GM11168 (cell line): ENCODE results near the gene C3.

ENCODE experiments used
- in situ Hi-C: fragments of 300-500 bp; cut with MboI; formaldehyde crosslinking; loops from one replicate; pipeline ENCODE4 v1.12.0; 2022; ENCODE audit warnings: low sequenced_read_pairs; ENCODE audit not compliant: unreplicated experiment

The C3 gene

DNA sequence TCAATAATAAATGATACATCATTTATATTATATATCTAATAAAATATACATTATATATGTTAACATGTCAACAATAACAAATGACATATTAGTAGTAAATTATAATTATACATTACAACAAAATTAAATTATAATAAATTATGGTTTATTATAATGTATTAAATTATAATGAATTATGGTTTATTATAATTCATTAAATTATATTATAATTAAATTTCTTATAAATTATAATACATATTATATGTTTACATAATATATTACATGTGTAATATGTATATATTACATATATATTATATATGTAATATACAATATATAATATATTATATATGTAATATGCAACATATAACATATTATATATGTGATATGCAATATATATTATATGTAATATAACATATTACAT is 20.5 kb downstream of the C3 start:
- in situ Hi-C loops: no loop called here

DNA sequence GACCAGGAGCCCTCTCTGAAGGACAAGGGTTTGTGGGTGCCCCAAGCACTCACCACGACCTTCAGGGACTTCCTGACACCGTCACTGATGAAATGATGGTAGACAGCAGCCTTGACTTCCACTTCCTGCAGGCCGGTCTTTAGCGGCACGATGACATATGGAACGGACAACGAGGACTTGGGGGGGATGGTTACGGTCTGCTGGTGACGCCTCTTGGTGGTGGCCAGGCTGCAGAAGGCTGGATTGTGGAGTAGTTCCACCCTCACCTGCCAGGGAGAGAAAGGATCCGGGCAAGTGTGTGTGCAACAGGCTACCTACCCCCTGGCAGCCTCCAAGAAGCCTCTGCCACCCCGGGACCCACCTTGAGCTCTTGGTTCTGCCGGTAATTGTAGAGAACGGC is 23.2 kb downstream of the C3 start:
- in situ Hi-C loops: no loop called here

DNA sequence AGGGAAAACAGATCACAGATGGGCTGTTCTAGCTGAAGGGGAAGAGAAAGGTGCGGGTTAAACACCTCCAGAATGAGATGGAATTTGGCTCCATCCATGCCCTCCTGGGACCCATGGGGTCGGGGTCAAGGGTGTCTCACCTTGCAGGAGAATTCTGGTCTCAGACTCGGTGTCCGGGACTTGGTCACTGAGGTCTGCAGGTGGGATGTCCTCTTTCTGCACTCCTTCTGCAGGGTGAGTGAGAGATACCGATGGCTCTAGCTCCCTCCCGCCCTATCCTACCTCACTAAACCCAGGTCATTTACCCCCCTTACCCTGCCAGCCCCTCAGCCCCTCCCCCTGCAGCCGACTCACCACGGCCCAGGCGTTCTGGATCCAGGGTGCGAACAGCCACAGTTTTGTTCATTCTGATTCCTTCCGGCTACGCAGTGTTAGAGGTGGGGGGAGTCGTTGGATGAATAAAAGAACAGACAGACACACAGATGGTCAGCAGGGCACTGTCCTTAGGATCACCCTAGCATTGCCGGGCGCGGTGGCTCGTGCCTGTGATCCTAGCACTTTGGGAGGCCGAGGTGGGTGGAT is 24.1 kb downstream of the C3 start:
- in situ Hi-C loops: no loop called here

DNA sequence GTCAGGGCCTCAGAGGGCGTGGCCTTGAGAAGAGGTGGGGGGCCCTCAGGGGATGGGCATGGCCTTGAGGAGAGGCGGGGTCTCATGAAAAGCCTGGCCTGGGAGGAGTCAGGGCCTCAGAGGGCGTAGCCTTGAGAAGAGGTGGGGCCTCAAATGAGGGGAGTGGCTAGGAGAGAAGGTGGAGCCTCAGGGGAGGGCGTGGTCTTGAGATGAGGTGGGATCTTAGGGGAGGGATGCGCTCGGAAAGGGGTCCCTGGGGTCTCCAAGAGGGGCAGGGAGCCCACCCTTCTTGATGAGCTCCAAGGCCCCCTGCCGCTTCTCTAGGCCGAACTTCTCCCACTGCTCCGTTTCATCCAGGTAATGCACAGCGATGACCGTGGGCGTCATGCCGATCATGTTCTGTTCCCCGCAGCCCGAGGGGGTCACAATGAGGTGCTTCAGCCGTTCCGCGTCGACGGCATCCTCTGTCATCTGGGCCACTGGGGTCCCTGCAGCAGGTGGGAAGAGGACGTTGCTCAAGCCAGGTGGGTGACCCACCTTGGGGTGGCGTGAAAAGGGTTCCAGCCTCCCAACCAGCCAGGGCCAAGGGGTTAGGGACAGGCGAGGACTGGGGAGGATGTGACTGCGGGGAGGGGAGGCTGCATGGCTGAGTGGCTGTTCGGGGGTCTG is 26.2 kb downstream of the C3 start:
- in situ Hi-C loops: no loop called here

DNA sequence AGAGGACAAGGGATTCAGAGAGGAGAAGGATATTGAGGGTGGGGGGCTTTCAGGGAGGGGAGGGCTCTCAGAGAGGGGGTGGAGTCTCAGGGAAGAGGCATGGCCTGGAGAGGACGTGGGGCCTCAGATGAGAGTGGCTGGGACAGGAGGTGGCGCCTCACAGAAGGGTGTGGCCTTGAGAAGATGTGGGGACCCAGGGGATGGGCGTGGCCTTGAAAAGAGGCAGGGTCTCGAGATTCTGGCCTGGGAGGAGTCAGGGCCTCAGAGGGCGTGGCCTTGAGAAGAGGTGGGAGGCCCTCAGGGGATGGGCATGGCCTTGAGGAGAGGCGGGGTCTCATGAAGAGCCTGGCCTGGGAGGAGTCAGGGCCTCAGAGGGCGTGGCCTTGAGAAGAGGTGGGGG is 26.8 kb downstream of the C3 start:
- in situ Hi-C loops: no loop called here

DNA sequence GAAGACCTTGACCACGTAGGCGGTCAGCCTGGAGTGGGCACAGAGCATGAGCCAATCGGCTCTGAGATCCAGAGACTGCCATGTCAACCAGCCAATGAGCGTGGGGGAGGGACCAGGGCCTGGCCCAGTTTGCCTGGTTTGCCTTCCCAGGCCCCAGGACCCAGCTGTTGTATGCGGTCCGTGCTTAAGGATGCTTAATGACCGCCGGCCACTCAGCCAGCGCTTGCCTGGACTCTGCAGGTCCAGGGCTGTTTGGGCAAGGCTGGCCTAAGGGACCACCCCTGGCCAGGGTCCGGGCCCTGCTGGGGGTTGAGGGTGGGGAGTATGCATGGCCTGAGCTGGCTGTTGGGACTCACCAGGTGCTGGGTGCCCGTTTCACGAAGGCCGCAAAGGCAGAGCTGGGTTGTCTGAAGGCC is 27.4 kb downstream of the C3 start:
- in situ Hi-C loops: no loop called here

DNA sequence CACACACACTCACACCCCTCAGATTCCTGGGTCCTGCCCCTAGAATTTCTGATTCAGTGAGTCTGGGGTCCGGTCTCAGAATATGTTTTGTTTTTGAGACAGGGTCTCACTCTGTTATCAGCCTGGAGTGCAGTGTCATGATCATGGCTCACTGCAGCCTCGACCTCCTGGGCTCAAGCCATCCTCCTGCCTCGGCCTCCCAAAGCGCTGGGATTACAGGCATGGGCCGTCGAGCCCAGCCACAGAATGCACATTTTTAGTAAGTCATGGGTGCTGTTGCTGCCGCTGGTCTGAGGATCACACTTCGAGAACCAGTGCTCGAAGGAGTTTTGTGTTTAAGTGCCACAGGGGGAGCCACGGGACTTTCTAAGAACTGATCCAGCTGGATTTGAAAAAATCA is 28.4 kb downstream of the C3 start:
- in situ Hi-C loops: no loop called here

DNA sequence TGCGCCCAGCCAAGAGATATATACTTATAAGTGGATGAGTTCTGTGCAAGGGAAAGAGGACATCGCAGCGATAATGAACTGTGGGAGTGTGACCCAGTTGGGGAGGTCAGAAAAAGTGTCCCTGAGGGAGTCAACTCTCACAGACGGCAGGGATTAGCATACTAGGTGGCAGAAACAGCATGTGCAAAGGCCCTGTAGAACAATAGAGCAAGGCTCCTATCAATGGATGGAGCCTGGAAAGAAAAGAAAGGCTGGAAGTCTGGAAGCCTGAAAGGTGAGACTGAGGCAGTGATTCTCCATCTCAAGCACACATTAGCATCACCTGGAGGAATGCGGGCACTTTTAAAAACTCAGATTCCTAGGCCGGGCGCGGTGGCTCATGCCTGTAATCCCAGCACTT is 29.1 kb downstream of the C3 start:
- in situ Hi-C loops: no loop called here

DNA sequence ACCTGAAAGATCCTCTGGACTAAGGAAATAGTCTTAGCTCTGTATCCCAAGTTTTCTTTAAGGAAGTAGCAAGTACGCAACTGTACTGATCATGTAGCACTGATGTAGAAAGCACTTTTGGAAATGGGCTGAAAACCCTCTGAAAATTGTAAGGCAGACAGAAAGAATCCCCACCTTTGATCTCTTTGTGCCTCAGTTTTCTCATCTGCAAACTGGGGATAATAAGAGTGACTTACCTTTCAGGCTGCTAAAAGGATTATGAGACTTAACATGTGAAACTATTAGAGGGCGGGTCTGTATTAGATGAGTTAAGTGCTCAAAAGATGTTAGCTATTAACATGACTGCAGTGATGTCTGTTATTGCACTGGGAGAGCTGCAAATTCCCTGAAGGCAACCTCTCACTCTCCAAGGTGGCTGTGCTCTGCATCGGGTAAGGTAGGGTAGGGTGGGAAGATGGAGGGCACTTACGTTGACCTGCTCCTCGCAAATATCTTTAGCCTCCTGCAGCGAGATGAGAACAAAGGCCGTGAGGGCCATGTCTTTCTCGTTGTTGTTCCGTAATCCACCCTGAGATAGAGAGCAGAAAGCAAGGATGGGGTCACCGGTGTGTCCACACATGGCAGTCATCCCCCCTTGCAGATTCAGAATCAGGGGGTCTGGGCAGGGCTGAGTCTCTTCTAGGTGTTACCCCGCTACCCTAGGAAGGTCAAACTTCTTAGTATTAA is 30.1 kb downstream of the C3 start:
- in situ Hi-C loops: no loop called here

DNA sequence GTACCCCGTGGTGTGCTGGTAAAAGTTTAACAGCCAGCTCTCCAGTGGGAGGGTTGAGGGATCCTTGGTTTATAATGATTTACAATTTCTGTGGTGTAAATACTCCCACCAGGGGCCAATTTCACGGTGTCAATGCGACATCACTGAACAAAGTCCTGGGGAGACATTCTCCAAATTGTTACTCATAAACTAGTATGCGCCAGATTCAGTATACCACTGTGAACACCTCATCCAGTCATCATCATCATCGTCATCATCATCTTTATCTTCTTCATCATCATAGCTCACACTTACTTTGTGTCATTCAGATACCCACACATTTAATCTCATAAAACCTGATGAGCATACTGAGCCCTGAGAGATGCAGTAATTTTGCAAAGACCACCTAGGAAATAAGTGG is 33.3 kb downstream of the C3 start:
- in situ Hi-C loops: no loop called here

DNA sequence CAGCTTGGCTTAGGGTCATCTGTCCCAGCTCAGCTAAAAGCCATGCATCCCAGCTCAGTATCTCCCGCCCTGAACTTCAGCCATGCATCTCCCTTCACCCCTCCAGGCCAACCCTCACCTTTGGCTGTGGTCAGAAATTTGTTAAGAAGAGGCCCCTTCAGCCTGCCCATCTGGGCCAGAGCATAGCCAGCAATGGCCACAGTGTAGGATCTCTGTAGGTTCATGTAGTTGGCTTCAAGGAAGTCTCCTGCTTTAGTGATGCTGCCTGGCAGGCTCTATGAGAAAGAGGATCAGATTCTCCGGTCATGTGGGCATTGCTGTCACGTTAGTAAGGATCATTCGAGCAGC is 33.8 kb downstream of the C3 start:
- in situ Hi-C loops: no loop called here

DNA sequence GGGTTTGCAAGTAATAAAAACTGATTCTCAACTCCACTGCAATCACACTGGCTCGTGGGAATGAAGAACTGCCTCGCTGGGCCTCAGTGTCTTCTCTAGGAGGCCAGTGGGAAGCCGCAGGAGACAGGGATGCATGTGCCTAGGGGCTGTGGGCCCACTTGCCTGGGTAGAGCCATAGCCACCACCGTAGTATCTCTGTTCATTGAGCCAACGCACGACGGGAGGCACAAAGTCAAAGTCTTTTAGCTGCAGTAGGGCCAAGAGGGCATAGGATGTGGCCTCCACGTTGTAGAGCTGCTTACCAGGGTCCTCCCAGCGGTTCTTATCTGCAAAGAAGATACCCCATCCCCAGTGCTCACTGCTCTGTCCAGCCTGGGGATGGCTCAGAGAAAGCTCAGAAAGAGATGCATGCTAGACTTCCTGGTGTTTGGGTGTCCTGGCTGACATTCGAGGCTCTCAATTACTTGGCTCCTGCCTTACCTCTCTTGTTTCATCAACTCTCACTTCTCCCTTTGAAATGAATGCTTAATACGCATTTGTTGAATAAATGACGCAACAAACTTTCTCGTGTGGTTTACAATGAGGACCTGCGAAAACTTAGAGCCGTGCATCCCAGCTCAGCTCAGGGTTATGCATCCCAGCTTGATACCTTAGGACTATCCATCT is 34.4 kb downstream of the C3 start:
- in situ Hi-C loops: no loop called here

DNA sequence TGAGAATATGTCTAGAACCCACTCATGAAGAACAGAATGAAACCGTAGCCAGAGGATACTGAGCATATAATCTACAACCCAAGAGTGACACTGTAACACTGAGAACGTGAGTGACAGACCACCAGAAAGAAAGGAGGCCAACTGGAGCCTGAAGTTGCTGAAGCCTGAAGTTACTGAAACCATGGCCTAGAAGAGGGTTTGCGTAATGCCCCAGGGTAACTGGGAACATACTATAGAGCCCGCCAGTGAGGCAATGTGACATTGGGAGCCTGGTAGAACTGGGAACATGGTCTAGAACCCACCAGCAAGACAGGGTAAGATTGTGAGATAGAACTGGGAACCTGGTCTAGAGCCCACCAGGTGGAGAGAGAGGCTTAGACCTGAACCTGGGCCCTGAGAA is 35.0 kb downstream of the C3 start:
- in situ Hi-C loops: no loop called here

DNA sequence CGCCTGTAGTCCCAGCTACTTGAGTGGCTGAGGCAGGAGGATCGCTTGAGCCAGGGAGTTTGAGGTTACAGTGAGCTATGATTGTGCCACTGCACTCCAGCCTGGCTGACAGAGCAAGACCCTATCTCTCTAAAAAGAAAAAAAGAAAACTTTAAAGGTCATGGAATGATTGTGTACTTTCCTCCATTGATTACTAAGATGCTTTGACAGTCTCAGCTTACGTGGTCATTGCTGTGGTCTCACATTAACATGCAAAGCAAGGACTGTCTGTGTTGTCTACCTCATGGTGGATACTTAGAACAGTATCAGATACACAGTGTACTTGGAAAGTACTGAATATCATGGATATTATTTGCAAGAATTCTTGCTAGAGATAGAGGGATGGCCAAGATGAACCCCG is 36.5 kb downstream of the C3 start:
- in situ Hi-C loops: no loop called here

DNA sequence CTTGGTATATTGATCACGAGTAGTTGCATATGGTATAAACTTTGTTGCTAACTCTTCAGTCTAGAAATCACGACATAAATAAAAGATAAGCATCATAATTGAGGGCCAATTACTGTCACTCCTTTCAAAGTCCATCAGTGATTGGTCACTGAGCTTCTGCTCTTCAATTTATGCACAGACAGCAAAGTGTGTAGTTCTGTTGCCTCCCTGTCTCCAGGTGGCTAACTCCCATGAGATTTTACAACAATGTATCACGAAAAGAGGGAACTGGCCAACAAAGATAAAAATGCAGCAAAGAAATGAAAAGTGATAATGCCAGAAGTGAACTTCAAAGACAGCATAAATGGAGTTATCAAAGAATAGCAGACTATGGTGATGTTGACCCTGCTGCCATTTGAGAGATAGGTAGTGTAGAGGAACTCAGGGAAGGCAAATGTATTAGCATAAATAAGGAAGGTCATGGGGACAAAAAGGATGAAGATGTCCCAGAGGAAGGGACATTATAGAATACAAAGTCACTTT is 37.8 kb downstream of the C3 start:
- in situ Hi-C loops: no loop called here

DNA sequence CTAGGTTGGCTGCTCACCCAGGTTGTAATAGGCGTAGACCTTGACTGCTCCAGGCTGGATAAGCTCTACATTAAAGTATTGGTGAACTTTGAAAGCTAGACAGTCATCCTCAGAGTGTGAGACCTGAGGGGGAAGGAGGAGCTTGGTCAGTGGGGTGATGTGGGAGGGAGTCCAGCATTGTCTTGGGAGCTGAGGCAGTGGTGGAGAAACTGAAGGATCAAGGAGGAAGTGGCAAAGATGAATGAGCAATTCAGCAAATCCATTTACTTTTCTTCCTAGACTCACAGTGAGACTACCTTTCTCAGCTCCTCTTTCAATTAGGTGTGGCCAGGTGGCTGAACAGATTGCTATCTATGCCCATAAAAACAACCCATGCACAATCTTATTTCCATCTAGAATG is 40.3 kb downstream of the C3 start:
- in situ Hi-C loops: no loop called here

DNA sequence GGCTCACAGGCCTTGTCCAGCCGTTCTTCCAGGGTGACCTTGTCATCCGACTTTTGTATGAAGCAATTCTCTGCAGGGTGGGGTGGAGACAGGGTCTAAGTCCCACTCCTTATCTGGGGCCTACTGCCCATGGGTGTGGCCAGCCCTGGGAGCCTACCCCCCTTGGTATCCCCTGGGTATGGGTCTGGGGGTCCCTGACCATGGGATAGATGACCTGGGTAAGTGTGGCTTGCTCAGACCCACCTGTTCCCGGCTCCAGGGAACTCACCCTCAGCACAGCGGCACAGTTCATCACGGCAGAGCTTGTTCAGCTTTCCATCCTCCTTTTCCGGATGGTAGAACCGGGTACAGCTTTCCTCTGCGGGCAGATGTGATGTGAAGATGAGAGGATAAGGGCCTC is 41.3 kb downstream of the C3 start:
- in situ Hi-C loops: no loop called here

DNA sequence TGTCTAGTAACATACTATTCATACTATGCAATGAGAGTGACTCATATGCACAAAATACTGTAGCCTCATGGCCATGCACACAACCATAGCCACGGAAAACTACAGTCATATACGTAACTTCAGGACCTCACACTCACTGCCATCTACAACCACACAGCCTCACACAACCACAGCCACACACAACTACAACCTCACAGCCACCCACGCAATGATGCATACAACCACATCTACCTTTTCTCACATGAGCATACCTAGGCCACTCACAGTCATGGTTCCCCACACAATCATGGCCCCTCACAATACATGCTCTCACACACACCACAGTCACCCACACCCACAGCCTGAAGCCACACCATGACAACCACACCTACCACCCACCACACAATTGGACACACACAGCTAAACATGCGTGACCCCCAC is 41.8 kb downstream of the C3 start:
- in situ Hi-C loops: no loop called here

DNA sequence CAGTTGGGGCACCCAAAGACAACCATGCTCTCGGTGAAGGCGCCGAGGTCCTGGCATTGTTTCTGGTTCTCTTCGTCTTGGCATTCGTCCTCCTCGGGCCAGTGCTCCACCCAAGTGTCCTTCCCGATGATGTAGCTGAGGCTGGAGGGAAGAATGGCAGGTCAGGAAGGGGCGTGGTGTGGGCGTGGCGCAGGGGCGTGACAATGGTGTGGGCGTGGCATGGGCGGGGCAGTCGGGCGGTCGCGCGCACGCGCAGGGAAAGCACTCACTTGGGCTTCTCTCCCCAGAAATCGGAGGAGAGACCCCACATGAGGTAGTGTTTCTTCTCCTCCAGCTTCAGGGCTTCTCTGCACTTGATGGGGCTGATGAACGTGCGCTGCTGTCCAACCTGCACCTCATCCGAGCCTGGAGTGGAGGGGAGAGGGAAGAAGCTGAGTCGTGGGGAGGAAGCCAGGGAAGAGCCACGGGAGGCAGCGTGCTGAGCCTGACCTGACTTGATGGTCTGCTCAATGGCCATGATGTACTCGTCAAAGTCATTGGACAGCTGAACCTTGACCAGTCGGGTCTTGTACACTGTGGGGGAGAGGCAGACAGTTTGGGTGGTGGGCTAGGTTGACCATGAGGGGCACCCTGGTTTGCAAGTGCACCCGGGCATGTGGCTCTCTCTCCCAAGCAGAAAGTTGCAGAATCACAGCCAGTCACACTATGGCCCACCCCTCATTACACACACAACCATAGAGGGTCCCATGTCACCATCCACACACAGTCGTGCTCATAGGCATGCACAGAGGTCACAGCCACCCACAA is 42.4 kb downstream of the C3 start:
- in situ Hi-C loops: no loop called here

DNA sequence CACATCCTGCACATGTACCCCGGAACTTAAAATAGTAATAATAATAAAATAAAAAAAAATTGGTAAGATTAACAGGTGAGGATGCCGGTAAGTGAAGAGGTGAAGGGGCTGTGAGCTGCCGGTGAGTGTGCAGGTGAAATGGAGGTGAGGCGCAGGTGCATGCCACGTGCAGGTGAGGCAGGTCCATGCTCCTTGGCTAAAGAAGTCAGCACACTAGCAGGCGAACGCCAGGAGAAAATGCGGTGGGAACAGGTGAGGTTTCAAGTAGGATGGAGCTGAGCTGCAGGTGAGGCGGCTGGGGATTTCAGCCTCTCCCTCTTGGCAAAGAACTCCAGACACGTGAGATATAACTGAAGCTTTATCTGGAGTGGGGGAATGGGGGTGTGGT is 43.0 kb downstream of the C3 start:
- in situ Hi-C loops: no loop called here
